SKM-1 (cell line): Measurements from ENCODE around the gene GSN.

Source experiments
- DNase-seq: peaks from one replicate; lab custom pipeline; 2025; ENCODE audit not compliant: unreplicated experiment; lab: John Stamatoyannopoulos, UW

GSN gene

DNA sequence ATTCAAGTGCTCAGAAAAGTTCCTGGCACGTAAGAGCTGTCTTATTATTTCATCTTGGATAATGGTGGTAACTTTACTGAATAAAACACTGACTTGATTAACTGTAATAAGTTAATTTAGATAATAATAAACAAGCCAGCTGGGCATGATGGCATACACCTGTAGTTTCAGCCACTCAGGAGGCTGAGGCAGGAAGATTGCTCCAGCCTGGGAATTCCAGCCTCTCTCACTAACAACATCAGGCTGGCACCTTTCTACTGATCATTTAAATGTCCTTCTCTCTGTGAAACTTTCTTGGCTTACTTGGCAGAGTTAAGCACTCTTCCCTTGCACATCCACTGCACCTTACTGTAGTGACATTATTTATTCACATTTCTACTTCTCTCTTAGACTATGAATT, 82.1 kb downstream of the GSN start:
- no peak for DNase-seq

DNA sequence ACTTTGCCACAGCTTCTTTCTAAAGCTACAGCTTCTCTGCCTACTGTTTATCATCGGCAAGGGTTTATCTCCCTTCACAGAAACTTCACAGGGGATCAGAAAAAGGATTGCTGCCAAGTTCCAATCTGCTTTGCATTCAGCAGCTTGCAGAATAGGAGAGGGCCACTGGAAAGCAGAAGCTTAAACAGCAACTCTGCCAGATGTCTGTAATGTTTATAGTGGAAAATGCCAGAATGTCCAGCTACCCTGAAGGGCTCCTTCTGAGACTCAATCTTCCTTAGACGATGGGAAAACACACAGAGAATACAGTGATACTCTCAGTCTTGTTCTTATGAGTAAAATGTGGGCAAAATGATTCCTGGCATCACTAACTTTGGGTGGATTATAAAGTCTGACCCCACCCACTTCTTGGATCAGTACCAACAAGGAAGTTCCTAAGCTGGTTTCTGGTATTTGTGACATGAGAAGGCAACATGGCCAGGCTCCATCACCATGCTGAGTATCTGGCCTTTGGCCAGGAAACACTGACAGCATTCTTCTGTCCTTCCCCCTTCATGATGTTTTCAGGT, 83.1 kb downstream of the GSN start:
- DNase-seq = no peak

DNA sequence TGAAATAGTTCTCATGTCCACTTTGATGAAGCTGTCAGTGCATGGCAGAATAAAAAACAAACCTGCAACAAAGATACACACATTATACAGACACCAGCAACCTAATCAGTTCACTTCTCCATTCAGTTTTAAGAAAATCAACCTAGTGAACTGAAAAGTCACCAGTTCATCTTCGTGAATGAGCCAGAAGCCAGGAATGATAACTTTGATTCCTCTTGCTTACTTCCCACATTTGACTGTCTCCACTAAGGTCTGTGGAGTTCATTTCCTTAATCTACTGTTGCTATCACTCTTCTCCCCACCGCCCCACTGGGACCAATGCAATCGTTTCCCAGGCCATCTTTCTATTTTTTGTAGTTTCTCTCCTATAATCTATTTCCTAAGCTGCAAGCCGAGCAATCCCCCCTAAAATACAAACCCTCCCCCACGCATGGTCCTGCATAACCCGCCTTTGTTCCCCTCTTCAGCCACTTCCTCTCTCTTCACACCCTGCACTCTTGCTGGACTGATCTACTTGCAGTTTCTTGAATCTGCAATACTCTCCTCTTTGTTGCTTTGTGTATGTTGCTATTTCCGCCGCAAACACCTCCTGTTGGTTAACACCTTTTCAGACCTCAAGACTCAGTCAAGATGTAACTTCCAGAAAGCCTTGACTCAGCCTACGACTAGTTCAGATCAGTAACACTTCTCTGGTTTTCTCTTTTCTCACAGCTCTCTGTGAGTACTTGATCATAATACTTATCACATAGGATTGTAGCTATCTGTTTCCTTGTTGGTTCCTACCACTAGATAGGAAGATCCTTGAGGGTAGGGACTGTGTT, 85.5 kb downstream of the GSN start:
- DNase-seq = peak; percentile 39

DNA sequence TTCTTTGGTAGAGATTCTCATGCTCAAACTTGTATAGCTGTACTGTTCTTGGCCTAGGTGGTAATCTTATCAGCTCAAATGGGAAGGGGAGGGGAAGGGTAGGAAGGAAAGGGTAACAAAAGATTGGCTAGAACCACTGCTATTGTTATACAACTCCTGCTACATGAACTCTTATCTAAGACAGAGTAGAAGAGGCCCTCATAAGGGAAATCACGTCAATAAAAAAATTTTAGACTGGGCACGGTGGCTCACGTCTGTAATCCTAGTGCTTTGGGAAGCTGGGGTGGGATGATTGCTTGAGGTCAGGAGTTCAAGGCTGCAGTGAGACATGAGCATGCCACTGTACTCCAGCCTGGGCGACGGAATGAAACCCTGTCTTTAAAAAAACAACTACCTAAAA, 86.2 kb downstream of the GSN start:
- no peak for DNase-seq

DNA sequence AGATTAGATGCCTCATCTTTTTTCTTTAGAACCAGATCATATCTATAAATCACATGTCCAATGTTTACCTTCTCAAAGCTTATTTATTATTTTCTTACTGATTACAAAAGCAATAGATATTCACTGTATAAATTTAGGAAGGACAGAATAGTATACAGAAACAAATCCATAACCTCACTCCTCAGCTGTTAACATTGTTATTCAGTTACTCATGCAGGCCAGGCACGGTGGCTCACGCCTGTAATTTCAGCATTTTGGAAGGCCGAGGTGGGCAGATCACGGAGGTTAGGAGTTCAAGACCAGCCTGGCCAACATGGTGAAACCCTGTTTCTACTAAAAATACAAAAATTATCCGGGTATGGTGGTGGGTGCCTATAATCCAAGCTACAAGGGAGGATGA, 86.8 kb downstream of the GSN start:
- no peak for DNase-seq

DNA sequence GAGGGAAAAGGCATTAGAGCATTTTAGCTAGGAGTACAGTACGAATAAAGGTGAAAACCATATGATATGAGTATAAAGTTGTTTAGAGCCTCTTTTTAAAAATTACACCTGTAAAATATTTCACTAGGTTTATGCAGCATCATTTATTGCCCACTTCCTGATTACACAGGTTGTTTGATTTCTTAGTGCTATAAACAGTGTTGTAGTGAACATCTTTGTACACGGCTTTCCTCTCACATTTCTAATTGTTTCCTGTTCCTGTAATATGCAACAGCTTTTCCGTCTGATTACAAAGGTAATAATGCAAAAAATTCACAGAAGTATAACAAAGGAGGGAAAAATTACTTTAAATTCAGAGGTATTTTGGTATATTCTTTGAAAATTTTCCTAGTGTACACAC, 89.0 kb downstream of the GSN start:
- no peak for DNase-seq

DNA sequence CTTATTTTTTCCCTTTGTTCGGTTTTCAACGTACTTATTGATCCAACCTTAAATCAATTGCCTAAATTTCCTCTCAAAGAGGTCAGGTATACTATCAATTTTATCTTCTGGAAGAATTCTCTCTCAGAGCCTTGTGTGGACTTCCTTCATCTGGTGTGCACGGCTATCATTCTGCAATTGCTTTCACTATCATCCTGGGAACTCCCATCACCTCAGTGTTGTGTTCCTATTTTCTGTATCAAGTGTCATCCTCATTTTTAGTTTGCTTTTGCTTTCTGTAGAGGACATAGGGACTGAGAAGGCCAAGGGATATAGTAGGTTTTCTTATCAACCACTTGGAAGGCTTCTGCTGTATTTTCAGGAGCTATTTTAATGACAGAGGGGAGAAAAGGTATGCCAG, 90.8 kb downstream of the GSN start:
- DNase-seq = no peak

DNA sequence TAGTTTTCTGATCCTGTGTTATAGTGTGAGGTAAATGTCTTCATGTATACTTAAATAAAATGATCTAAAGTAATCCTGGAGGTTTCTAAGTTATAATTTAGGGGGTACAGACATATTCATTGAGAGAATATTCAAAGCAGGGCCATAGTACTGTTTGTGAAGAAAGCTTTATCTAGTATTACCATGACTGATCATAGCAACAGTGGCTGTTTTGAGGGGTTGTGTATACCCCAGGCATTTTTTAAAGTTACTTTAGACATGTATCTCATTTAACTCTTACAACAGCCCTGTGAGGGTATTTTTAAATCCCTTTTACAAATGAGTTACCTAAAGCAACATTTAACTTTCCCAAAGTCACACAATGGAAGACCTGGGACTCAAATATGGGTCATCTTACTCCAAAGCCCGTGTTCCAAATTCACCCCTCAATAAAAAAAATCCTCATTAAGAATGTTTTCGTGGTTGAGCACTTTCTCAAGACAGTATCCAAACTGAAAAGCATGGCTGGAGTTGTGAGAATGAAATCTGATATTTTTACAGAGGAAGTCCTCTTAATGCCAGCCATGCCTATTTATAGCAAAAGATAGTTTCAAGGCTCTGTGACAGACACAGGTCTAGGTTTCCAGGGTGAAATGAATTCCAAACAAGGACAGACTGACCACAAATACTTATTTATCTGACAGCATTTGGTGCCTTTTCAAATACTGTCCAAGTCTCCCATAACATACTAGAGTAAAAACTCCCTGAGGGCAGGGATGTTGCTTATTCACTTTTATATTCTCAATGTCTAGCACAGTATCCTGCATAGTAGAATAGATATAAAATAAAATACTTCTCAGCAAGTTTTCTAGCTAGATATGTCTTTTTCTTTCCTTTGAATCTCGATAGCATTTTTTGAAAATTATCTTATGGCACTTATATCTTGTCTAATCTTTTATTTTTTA, 91.7 kb downstream of the GSN start:
- no peak for DNase-seq

DNA sequence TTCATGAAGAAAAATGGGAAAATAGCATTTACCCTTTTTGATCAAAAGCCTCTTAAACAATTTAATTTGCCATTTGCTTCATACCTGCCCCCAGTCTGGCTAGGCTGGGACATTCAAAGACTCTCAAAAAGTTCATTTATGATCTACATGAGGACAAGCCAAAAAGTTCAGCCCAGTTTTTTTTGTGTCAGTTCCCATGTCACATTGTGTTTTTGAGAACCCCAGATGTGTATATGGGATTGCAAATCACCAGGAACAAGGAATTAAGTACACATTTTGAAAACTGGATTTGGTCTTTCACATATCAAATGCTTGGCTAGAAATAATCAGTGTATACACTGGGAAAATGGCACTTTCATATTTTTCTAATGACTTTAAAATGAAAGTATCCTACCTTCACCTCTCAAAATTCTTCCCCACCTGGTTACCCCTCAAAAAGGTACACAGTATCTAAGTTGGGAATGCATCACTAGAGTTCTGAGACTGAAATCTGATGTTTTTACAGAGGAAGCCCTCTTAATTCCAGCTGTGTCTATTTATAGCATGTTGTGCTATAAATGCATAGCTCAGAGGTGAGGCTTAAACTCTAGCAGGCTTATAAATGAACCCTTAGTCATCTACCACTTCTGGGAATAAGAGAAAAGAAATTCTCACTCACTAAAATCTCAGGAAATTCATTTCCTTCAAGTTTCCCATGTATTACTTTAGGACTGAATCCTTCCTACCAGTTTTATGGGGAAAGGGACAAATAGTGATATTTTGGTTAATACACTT, 92.8 kb downstream of the GSN start:
- DNase-seq = no peak

DNA sequence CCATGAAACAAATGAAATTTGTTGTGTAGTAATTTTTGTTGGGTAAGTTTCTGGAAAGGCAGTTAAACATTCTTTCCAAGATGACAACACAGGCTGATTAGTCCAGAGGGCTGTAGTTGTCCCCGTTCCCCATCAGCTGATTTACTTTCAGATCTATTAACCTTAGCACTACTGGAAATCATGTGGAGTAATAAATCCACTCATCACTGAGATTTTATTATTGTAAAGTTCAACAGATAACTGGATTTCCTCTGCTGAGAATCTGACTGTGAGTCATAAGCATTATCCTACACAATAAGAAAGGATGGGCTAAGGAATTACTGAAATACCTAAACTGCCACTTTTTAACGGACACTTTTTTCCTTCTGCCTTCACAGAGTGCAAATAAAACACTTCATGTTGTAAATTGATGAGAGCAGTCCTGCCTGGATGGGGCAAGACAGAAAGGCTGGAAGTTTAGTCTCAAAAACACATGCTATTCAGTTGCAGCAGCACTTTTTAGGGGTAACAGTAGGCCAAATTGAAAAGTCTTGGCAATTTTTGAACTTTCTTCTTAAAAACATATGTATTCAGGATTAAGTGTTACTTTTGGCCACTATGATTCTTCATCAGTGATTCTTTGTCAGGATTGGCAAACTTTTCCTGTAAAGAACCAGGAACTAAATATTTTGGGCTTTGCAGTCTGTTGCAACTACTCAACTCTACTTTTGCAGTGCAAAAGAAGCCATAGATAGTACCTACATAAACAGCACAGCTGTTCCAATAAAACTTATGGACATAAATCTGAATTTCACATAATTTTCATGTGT, 95.1 kb downstream of the GSN start:
- DNase-seq = no peak

DNA sequence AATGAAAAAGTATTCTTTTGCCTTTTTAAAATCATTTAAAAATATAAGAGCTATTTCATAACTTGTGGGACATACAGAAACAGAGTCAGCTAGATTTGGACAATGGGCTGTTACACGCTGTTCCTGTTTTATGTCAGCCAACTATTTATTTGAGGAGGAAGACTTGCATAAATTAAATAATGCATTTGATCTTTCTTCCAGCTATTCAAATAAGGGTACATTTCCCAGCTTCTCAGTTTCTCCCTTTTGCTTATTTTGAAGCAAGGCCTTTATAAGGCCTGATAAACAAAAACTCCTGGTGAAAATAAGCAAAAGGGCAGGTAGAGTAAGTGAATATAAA, 95.6 kb downstream of the GSN start:
- DNase-seq = no peak

DNA sequence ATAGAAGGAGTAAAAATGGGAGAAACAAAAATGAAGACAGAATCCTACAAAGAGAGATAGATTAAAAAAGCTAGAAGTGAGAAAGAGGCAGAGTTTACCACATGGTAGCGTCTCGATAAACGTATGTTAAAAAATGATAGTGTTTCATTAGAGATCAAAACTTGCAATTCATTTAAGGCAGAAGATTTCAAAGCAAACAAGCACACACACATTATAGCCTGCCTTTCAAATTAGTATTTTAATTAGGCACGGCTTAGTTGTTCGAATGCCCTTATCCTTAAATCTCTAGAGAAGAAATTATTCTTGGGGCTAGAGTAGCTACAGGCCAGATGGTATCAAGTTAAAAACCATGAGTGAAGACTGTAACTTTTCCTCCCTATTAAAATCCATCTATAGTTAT, 96.1 kb downstream of the GSN start:
- no peak for DNase-seq

DNA sequence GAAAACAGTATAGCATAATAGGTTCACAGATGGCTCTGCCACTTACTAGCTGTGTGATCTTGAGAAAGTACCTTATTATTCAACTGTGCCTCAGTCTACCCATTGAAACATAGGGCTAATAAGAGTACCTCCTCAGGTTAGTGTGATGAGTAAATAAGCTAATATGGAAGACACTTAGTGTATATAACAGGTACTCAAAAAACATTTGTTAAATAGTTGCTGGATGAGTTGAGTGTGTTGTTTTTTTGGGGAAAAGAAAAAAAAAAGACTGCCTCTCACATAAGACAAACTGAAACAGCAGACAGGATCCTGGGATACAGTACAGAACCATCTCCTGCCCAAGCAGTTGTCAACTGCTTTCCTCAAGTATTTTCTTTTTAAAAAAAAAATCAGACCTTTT, 96.9 kb downstream of the GSN start:
- no peak for DNase-seq

DNA sequence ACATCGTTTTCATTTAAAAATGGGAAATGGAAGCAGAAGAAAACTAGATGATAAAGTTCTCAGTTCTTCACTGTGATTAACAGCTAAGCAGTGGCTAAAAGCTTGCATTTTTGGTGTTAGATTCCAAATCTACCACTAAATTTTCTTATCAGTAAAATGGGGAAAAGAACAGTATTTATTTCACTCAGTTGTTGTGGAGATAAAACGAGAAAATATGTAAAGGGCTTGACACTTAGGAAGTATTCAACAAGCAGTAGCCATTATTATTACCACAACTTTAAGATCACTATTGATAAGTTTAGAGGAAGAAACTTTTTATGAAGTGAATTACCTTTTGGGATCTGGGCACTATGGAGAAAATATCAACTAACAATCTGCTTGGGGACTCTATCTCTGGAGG, 97.6 kb downstream of the GSN start:
- no peak for DNase-seq

DNA sequence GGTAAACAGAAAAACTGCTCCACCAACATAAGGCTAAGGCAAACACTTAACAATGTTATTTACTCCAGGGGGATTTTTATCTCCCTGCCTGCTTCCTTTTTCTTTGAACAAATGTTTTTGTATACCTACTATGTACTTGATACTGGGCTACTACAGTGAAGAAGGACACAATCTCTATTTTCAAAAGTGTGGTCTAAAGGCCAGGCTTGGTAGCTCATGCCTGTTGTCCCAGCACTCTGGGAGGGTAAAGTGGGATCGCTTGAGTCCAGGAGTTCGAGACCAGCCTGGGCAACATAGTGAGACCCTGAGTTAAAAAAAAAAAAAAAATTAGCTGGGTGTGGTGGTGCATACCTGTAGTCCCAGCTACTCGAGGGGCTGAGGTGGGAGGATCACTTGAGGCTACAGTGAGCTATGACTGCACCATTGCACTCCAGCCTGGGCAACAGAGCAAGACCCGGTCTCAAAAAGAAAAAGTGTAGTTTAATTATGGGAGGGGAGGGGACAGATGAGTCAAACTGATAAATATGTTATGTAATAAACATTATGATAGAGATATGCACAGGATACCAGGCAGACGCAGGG, 98.7 kb downstream of the GSN start:
- DNase-seq = no peak

DNA sequence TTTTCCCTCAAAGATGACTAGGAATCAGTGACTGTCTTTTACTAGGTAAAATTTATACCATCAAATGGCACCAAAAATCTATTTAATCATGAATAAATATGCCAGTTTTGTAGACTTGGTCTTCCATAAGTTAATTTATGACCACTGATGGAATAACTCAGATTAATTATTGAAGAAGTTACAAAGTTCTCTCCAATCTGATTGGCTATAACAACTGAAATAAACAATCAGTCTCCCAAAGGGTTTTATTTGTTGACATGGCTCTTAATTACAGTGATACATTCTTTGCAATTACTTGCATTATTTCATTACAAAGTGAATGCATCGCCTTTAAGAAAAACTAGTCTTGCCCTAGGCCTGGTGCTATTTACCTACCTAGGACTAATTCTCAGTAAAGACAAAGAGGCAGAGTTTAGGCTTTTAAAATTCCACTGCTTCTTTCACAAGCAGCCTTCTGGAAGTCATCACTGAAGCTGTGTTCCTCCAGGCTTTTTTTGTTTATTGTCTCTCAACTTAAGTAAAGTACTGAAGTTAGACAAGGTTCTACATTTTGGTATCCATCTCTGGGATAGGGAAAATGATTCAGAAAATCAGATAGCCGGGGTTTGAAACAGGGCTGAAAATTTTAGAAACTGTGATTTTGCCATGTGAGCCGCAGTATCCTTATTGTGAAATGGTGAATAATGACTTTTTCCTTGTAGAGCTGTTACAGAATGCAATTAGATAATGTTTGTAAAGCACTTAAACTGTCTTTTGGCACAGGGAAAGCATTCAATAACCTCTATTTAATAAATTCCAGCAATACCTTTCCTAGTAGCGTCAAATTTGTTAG, 99.6 kb downstream of the GSN start:
- DNase-seq = no peak

DNA sequence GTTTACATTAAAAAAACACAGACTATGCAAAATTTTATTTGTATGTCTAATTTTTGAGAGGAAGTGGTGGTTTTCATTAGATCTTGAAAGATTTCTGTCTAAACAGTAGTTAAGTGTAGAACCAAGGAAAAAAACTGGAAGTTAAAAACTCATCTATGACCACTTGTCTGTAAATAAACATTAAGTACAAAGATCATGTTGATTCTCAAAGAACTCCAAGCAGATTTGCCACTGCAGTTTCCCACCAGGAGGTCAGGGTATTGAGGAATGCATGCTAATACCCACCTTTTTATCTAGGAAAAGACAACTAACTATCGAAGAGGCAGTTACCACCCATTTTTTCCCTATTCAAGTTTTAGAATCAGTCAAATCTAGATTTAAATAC, 100.2 kb downstream of the GSN start:
- no peak for DNase-seq

DNA sequence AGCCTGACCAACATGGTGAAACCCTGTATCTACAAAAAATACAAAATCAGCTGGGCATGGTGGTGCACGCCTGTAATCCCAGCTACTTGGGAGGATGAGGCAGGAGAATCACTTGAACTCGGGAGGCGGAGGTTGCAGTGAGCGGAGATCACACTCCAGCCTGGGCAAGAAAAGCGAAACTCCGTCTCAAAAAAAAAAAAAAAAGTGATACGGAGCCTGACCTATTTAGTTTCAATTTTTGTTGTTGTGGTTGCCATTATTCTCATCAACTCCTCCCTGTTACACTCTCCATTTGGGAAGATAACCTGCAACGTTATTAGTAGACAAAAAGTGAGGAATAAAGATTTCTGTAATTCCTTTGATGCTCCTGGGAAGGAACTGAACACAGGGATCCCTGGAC, 100.8 kb downstream of the GSN start:
- DNase-seq = no peak

DNA sequence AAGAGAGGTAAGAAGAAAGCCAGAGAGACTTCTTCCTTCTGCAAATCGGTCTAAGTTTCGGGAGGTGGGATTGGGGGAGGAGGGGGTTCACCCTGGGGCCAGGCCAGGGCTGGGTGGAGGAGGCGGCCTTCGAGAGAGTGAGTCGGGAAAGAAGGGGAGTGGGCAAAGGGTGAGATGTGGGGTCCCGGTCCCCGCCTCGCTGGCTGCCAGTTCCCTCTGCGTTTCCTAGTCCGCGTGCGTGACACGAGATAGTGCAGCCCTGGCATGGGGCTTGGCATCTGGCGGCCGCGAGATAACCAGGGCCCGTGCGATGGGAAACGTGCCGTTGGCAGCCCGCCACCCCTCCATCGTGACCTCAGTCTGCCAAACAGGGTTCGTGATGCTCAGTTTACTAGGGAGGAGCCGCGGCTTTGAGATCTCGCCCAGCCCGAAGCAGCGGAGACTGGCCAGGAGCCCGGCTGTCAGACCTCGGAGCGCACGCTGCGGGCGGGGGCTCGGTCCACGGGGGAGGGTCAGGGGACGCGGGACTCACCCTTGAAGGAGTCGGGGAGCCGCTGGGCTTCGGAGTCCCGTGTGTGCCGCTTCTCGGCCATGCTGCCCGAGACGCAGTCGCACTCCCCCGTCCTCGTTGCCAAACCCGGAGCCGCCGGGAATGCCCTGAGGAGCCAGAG, 101.8 kb downstream of the GSN start, which contains the start of gene STOM:
TSS of gene STOM (minus strand) at position 656 of the 671 bp plus-strand sequence. CDS start at position 593, 63 bp downstream.
- DNase-seq = no peak
